Tibial nerve (tissue), 4 donors: ENCODE data around the gene TMEM92. TPM values are rescaled to one million over a fixed set of nuclear protein-coding genes. Genes with fewer than 3 reads are reported as not detected.
A peak's percentile ranks its signal among the peaks of the same experiment; 100 is the strongest.
"Not testable (repeated sequence)": the region's sequence is repeated elsewhere in the genome, so short reads cannot be mapped to it uniquely, and the experiment has no call there.

ENCODE experiments used
- DNase-seq, 2 donors: peaks; one replicate each; pipeline ENCODE4 v3.0.0-alpha.2; 2019; ENCODE audit warnings: low spot score in 2 of 2
- H3K27ac ChIP-seq, 4 donors: fragments of 200-600 bp; sonication (generic) in 3 of 4; one replicate each; pipeline ENCODE4 v1.5.1; 2017 to 2019; ENCODE audit warnings: mild to moderate bottlenecking in 1 of 4
- H3K27me3 ChIP-seq, 2 donors: fragments of 200-600 bp; sonication (generic) in 1 of 2; one replicate each; pipeline versions ENCODE4 v1.5.1 to v1.6.0; 2017 to 2019
- H3K36me3 ChIP-seq, 3 donors: fragments of 200-600 bp; sonication (generic); one replicate each; pipeline ENCODE4 v1.5.1; 2018 to 2019
- H3K4me1 ChIP-seq, 4 donors: fragments of 200-600 bp; sonication (generic) in 3 of 4; one replicate each; pipeline ENCODE4 v1.5.1; 2017 to 2019
- H3K4me3 ChIP-seq, 4 donors: fragments of 200-600 bp; sonication (generic) in 3 of 4; one replicate each; pipeline ENCODE4 v1.5.1; 2017 to 2019; ENCODE audit warnings: mild to moderate bottlenecking in 1 of 4, moderate library complexity in 1 of 4
- H3K9me3 ChIP-seq, 4 donors: fragments of 200-600 bp; sonication (generic) in 3 of 4; one replicate each; pipeline ENCODE4 v1.5.1; 2017 to 2019
- CTCF ChIP-seq, 5 experiments: fragments of 200-600 bp in 3 of 5; fragments of 450-650 bp in 2 of 5; sonication (generic) in 3 of 5; IDR thresholded peaks; one replicate each; pipeline ENCODE4 v1.5.1; 2016 to 2019; ENCODE audit warnings: antibody characterized with exemption in 5 of 5, mild to moderate bottlenecking in 3 of 5, moderate library complexity in 2 of 5
- EP300 ChIP-seq, 2 donors: sonication (generic); formaldehyde crosslinking; IDR thresholded peaks; one replicate each; pipeline ENCODE4 v1.6.1; 2017; ENCODE audit warnings: antibody characterized with exemption in 2 of 2, mild to moderate bottlenecking in 1 of 2
- POLR2A ChIP-seq, 2 donors: fragments of 450-650 bp; IDR thresholded peaks; one replicate each; pipeline ENCODE4 v1.6.1; 2017; ENCODE audit warnings: antibody characterized with exemption in 2 of 2, mild to moderate bottlenecking in 2 of 2, moderate library complexity in 2 of 2
- whole genome bisulfite sequencing, 2 donors: methylation state at CpG; one replicate each; pipeline ENCODE4 v1.1.5; 2018; 5-methylcytosine and 5-hydroxymethylcytosine counted together
- total RNA-seq, 4 donors: library from RNA; depleted of rRNA; stranded (reverse); fragments of >200 nt; gene quantifications; one replicate each; pipeline ENCODE4 v1.1.0, GENCODE V29; 2016

The TMEM92 gene
- total RNA-seq, 4 donors from 2014 or later: 0.44 to 0.59 TPM; not detected in 2

GRCh38 chr17:50295021-50295420 lies 20.8 kb downstream of the TMEM92 start:
- DNase-seq: no peak

GRCh38 chr17:50297407-50297865 lies 23.2 kb downstream of the TMEM92 start:
- 16 to 23% methylated on average over 7 of the region's 7 CpGs for WGBS, 2 donors
- Histone ChIP-seq H3K9me3 (no peaks in the 10 kb centered on the region), H3K4me1 (no peaks in the 10 kb centered on the region), H3K4me3 (no peak overlapping the region), H3K27me3 (no peaks in the 10 kb centered on the region), H3K27ac (no peak overlapping the region), H3K36me3 (no peaks in the 10 kb centered on the region)
- TF ChIP-seq POLR2A (IDR thresholded peaks at IDR 0.05) (no peak), CTCF (IDR thresholded peaks at IDR 0.05) (peak; percentile 92 to 98 (median 92)), EP300 (IDR thresholded peaks at IDR 0.05) (peak in 1 of 2 donors; percentile 14)
- peak; percentile 69 to 79 for DNase-seq

More at GRCh38 chr17:50295021-50295420, 20.8 kb downstream of the TMEM92 start:
- Histone ChIP-seq H3K27me3 (no peaks in the 10 kb centered on the region), H3K4me3 (no peak overlapping the region), H3K27ac (no peak overlapping the region), H3K4me1 (peaks cover 0 to 10% (median 7%) of the 10 kb centered on the region in 4 donors), H3K9me3 (no peaks in the 10 kb centered on the region), H3K36me3 (no peaks in the 10 kb centered on the region)
- WGBS, 2 donors: 78 to 80% methylated on average over 4 of the region's 4 CpGs
- TF ChIP-seq CTCF (IDR thresholded peaks at IDR 0.05) (no peak), POLR2A (IDR thresholded peaks at IDR 0.05) (no peak), EP300 (IDR thresholded peaks at IDR 0.05) (no peak)

- no peaks in the 10 kb centered on the region for H3K27me3 ChIP-seq
- TF ChIP-seq POLR2A (IDR thresholded peaks at IDR 0.05) (no peak), EP300 (IDR thresholded peaks at IDR 0.05) (no peak), CTCF (IDR thresholded peaks at IDR 0.05) (no peak)
- no peak overlapping the region for H3K4me3 ChIP-seq
- no peak overlapping the region for H3K27ac ChIP-seq
- H3K4me1 ChIP-seq: no peaks in the 10 kb centered on the region
- WGBS, 2 donors: 62 to 69% methylated on average over 11 of the region's 11 CpGs
- no peak for DNase-seq
- no peaks in the 10 kb centered on the region for H3K36me3 ChIP-seq
- H3K9me3 ChIP-seq: no peaks in the 10 kb centered on the region
These were observed 23.8 kb downstream of the TMEM92 start for GRCh38 chr17:50298018-50298417.

- H3K27me3 ChIP-seq: no peaks in the 10 kb centered on the region
- peak overlapping the region in 1 of 4 donors; percentile 20 for H3K27ac ChIP-seq
- no peak for DNase-seq
- H3K4me1 ChIP-seq: peaks cover 0 to 8% (median under 1%) of the 10 kb centered on the region in 4 donors
- no peak for TF ChIP-seq CTCF (IDR thresholded peaks at IDR 0.05)
- TF ChIP-seq POLR2A (IDR thresholded peaks at IDR 0.05): no peak
- no peak for TF ChIP-seq EP300 (IDR thresholded peaks at IDR 0.05)
- H3K4me3 ChIP-seq: no peak overlapping the region
- no peaks in the 10 kb centered on the region for H3K9me3 ChIP-seq
- H3K36me3 ChIP-seq: no peaks in the 10 kb centered on the region
- 62 to 68% methylated on average over 3 of the region's 3 CpGs for WGBS, 2 donors
These were observed 25.5 kb downstream of the TMEM92 start for GRCh38 chr17:50299776-50300175.

- WGBS, 2 donors: 58 to 70% methylated on average over 1 of the region's 1 CpG
These were observed 26.6 kb downstream of the TMEM92 start for GRCh38 chr17:50300824-50301223.

More at GRCh38 chr17:50300824-50301223, 26.6 kb downstream of the TMEM92 start:
- H3K4me1 ChIP-seq: peaks cover 0 to 19% (median 3%) of the 10 kb centered on the region in 4 donors
- not testable (repeated sequence) for H3K36me3 ChIP-seq, H3K9me3 ChIP-seq, H3K27me3 ChIP-seq, H3K4me3 ChIP-seq, DNase-seq
- peak overlapping the region in 1 of 4 donors; percentile 13 for H3K27ac ChIP-seq
